ENCODE results near the gene TMEM232.
A peak's percentile ranks its signal among the peaks of the same experiment; 100 is the strongest.
"Not testable (repeated sequence)": the region's sequence is repeated elsewhere in the genome, so short reads cannot be mapped to it uniquely, and the experiment has no call there.

Gene TMEM232

GRCh38 chr5:110736753-110737152, 10.3 kb upstream of the TMEM232 start:
- no peak overlapping the region for H3K4me3 ChIP-seq (ENCODE audit: low read length)
- no peak for DNase-seq (ENCODE audit: low read depth)
- TF ChIP-seq CTCF (IDR thresholded peaks at IDR 0.05; ENCODE audit: insufficient read depth, low read depth, low read length, missing control alignments) = no peak

GRCh38 chr5:110735556-110735955, 9.1 kb upstream of the TMEM232 start:
- H3K4me3 ChIP-seq (ENCODE audit: low read length) = no peak overlapping the region
- DNase-seq (ENCODE audit: low read depth) = no peak
- TF ChIP-seq CTCF (IDR thresholded peaks at IDR 0.05; ENCODE audit: insufficient read depth, low read depth, low read length, missing control alignments) = no peak

GRCh38 chr5:110734101-110734500, 7.6 kb upstream of the TMEM232 start:
- no peak for TF ChIP-seq CTCF (IDR thresholded peaks at IDR 0.05; ENCODE audit: insufficient read depth, low read depth, low read length, missing control alignments)
- no peak for DNase-seq (ENCODE audit: low read depth)
- no peak overlapping the region for H3K4me3 ChIP-seq (ENCODE audit: low read length)

GRCh38 chr5:110731499-110731898, 5.0 kb upstream of the TMEM232 start:
- not testable (repeated sequence) for DNase-seq (ENCODE audit: low read depth); H3K4me3 ChIP-seq (ENCODE audit: low read length)

- DNase-seq (ENCODE audit: low read depth) = peak; percentile 16
- peak overlapping the region; percentile 58 for H3K4me3 ChIP-seq (ENCODE audit: low read length)
- TF ChIP-seq CTCF (IDR thresholded peaks at IDR 0.05; ENCODE audit: insufficient read depth, low read depth, low read length, missing control alignments) = peak; percentile 25
Measured at GRCh38 chr5:110727025-110727314, 499 bp upstream of the TMEM232 start.

- no peak for DNase-seq (ENCODE audit: low read depth)
- H3K4me3 ChIP-seq (ENCODE audit: low read length) = no peak overlapping the region
- TF ChIP-seq CTCF (IDR thresholded peaks at IDR 0.05; ENCODE audit: insufficient read depth, low read depth, low read length, missing control alignments) = no peak
Measured at GRCh38 chr5:110718311-110718710, 8.2 kb downstream of the TMEM232 start.

GRCh38 chr5:110716247-110717245, 9.9 kb downstream of the TMEM232 start:
- no peak for DNase-seq (ENCODE audit: low read depth)
- no peak for TF ChIP-seq CTCF (IDR thresholded peaks at IDR 0.05; ENCODE audit: insufficient read depth, low read depth, low read length, missing control alignments)
- no peak overlapping the region for H3K4me3 ChIP-seq (ENCODE audit: low read length)

Measured in epithelial cell of esophagus (primary cell).